Cardiac muscle cell (in vitro differentiated cells and primary cell): ENCODE results near the gene NBAS. TPM values are rescaled to one million over a fixed set of nuclear protein-coding genes. Genes with fewer than 3 reads are reported as not detected.

Experiments
- DNase-seq, 2 donors: peaks; one replicate each; pipeline versions ENCODE4 v3.0.0 to v3.0.0-alpha.2; 2010 to 2017; ENCODE audit warnings: low read depth in 1 of 2, low spot score in 1 of 2
- H3K27ac ChIP-seq: fragments of 200-600 bp; sonication (generic); 2 replicates; pipeline ENCODE4 v1.5.1; 2016
- H3K27me3 ChIP-seq: fragments of 200-600 bp; sonication (generic); 2 replicates; pipeline ENCODE4 v1.6.0; 2016; ENCODE audit warnings: control low read depth
- H3K36me3 ChIP-seq: fragments of 200-600 bp; sonication (generic); 2 replicates; pipeline ENCODE4 v1.5.1; 2016; ENCODE audit warnings: control low read depth
- H3K4me1 ChIP-seq: fragments of 200-600 bp; sonication (generic); 2 replicates; pipeline ENCODE4 v1.8.1; 2017; ENCODE audit warnings: low read depth, mild to moderate bottlenecking, mixed run types
- H3K4me3 ChIP-seq: fragments of 200-600 bp; sonication (generic); 2 replicates; pipeline ENCODE4 v1.5.1; 2016; ENCODE audit warnings: mild to moderate bottlenecking
- H3K9me3 ChIP-seq: fragments of 200-600 bp; sonication (generic); 2 replicates; pipeline ENCODE4 v1.5.1; 2017; ENCODE audit warnings: low read depth, mild to moderate bottlenecking, control low read depth
- polyA plus RNA-seq: library from polyadenylated mRNA; unstranded; fragments of >200 nt; fragmentation: Nextera tagmentation; extraction: Ambion mirVana; gene quantifications from 2 replicates; pipeline ENCODE4 v1.2.1, GENCODE V29; 2016
- total RNA-seq: library from RNA; depleted of rRNA; stranded (reverse); fragments of >200 nt; gene quantifications from 2 replicates; pipeline ENCODE4 v1.2.3, GENCODE V29; 2016
- TF ChIP-seq, protein P1 (sequence below): IDR thresholded peaks from 2 replicates; pipeline ENCODE4 v1.5.1; 2012; ENCODE audit warnings: low read depth, mild to moderate bottlenecking, low read length

The NBAS gene
- total and polyA plus RNA-seq, 2 experiments from 2014 or later, result 32.4 to 74.8 TPM

DNA sequence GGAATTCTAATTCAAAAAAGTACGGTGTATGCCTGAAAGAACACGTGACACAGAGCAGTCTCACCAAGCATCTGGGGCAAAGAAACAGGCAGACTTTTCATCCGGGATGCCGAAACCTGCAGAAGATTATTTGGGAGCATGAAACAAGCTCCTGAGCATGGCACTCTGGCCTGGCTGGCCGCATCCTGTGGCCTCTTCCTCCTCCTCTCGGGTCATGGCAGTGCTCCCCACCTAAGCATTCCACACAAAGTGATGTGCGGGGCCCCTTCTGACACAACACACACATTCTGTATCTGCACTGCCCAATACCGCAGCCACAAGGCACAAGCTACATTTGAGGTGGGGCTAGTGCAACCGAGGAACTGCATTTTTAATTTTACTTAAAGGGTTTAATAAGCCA lies 380.8 kb downstream of the NBAS start:
- no peak for DNase-seq
- H3K4me3 ChIP-seq, result no peak overlapping the region
- TF ChIP-seq, protein P1, sequence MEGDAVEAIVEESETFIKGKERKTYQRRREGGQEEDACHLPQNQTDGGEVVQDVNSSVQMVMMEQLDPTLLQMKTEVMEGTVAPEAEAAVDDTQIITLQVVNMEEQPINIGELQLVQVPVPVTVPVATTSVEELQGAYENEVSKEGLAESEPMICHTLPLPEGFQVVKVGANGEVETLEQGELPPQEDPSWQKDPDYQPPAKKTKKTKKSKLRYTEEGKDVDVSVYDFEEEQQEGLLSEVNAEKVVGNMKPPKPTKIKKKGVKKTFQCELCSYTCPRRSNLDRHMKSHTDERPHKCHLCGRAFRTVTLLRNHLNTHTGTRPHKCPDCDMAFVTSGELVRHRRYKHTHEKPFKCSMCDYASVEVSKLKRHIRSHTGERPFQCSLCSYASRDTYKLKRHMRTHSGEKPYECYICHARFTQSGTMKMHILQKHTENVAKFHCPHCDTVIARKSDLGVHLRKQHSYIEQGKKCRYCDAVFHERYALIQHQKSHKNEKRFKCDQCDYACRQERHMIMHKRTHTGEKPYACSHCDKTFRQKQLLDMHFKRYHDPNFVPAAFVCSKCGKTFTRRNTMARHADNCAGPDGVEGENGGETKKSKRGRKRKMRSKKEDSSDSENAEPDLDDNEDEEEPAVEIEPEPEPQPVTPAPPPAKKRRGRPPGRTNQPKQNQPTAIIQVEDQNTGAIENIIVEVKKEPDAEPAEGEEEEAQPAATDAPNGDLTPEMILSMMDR, result no peak

DNA sequence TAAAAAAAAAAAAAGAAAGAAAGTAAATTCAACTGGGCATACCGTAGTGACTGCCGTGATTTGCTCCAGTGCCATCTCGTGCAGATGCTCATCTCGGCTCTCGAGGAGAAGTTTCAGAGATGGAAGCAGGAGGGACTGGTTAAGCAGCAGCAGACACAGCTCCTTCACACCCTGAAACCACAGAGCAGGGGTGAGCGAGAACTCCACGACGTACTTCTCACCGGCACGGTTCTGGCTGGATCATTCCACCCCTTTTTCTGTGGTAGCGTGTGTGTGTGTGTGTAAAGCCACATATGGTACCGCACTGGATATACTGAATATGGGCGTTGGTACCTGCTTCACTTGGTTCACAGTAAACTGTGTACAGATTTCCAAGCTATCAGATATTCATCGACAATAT lies 382.2 kb downstream of the NBAS start:
- Histone ChIP-seq H3K36me3 (peaks cover 3% of the 10 kb centered on the region), H3K9me3 (no peaks in the 10 kb centered on the region)

More for the DNA sequence above, 380.8 kb downstream of the NBAS start:
- Histone ChIP-seq H3K27me3 (no peaks in the 10 kb centered on the region), H3K9me3 (no peaks in the 10 kb centered on the region), H3K27ac (no peak overlapping the region), H3K4me1 (no peaks in the 10 kb centered on the region), H3K36me3 (peaks cover 3% of the 10 kb centered on the region)

DNA sequence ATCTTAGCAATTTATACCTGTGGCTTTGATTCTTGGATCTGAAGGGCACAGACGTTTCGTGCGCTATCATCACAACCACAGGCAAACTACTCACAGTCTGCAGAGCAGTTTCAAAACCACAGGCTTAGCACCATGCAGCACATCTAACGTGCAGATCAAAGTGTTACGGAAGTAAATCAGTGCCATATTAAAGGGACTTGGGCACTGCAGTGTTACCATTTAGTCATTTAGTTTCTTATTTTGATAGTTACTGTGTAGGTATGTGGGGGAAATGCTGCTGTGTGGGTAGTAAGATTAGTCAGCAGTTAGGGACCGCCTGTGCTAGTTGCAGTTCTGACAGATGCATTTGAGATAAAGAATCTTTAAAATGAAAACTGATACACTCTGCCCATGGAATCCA lies 384.0 kb downstream of the NBAS start:
- no peaks in the 10 kb centered on the region for H3K4me1 ChIP-seq
- DNase-seq, result peak in 1 of 2 donors; percentile 3
- H3K9me3 ChIP-seq, result no peaks in the 10 kb centered on the region
- peaks cover 3% of the 10 kb centered on the region for H3K36me3 ChIP-seq
- H3K27me3 ChIP-seq, result no peaks in the 10 kb centered on the region
- TF ChIP-seq, protein P1, result no peak
- no peak overlapping the region for H3K27ac ChIP-seq
- H3K4me3 ChIP-seq, result no peak overlapping the region

More for the DNA sequence above, 382.2 kb downstream of the NBAS start:
- TF ChIP-seq, protein P1, result no peak
- Histone ChIP-seq H3K4me3 (no peak overlapping the region), H3K27me3 (no peaks in the 10 kb centered on the region), H3K27ac (no peak overlapping the region), H3K4me1 (no peaks in the 10 kb centered on the region)
- no peak for DNase-seq

DNA sequence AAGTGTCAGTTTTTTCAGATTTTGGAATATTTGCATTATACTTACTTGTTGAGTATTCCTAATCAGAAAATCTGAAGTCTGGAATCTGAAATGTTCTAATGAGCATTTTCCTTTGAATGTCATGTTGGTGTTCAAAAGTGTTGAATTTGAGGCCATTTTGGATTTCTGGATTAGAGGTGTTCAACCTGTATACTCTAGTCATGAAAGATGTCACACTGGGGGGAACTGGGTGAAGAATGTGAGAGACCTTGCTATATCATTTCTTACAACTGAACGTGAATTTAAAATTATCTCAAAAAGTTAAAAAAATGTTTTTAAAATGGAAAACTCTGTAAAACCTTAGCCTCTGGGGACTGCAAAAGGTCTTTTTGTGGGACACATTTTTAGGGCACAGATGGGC lies 384.5 kb downstream of the NBAS start:
- DNase-seq, result no peak
- H3K4me3 ChIP-seq, result no peak overlapping the region
- peaks cover 3% of the 10 kb centered on the region for H3K36me3 ChIP-seq
- TF ChIP-seq, protein P1, result no peak
- H3K27me3 ChIP-seq, result no peaks in the 10 kb centered on the region
- H3K27ac ChIP-seq, result no peak overlapping the region
- no peaks in the 10 kb centered on the region for H3K4me1 ChIP-seq
- no peaks in the 10 kb centered on the region for H3K9me3 ChIP-seq

DNA sequence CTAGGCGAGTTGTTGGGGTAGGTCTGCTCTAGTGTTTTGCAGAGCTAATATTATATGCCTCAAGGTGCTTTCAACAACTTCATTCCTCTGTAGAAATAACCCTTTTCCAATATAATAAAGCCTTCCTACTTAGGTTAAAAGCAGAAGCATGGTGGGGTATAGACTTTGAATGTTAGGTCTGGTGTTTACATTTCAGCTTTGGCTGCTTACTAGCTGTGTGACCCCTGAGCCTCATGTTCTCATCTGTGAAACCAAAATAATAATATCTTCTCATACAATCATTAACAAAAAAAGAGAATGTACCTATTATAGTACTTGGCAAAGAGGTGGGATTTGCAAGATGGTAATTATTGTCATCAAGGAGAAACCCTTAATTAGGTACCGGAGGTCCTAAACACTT lies 386.6 kb downstream of the NBAS start:
- DNase-seq, result no peak
- no peaks in the 10 kb centered on the region for H3K27me3 ChIP-seq
- no peak overlapping the region for H3K4me3 ChIP-seq
- H3K27ac ChIP-seq, result no peak overlapping the region
- H3K4me1 ChIP-seq, result peaks cover 8% of the 10 kb centered on the region
- peaks cover 3% of the 10 kb centered on the region for H3K36me3 ChIP-seq
- TF ChIP-seq, protein P1, result no peak
- H3K9me3 ChIP-seq, result no peaks in the 10 kb centered on the region

DNA sequence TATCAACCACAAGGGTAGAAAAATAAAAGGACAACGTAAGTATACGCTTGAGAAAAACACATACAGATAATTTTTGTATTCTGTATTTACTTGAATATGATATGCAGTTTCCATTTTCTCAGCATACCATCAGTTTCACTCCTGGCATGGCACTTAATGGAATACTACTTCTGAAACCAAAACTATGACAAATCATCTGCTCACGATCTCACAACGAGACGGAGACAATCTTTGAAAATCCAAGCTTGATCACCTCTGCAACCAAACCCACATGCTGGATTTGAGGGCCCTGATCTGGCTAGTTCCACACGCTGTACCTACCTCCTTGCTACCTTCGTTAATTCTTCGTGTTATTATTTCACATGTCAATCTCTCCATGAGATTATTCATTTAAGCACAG lies 387.6 kb downstream of the NBAS start:
- Histone ChIP-seq H3K4me3 (no peak overlapping the region), H3K27ac (no peak overlapping the region), H3K4me1 (peaks cover 11% of the 10 kb centered on the region), H3K27me3 (no peaks in the 10 kb centered on the region), H3K9me3 (no peaks in the 10 kb centered on the region), H3K36me3 (peaks cover 3% of the 10 kb centered on the region)
- DNase-seq, result no peak
- TF ChIP-seq, protein P1, result no peak
